ENCODE results near the gene PKNOX2. TPM values are rescaled to one million over a fixed set of nuclear protein-coding genes. Genes with fewer than 3 reads are reported as not detected.

The PKNOX2 gene
- total and polyA plus RNA-seq, 10 of the 15 experiments (the other 5 are each of a cell fraction or from before 2014, with no cell fraction given) = not detected

- H3K4me2 ChIP-seq (ENCODE audit: control insufficient read depth, insufficient read depth) = no peak overlapping the region
- H4K20me1 ChIP-seq (ENCODE audit: control insufficient read depth, insufficient read depth) = 0 out of 2 replicates have a peak, but pooled peaks cover 3% of the 10 kb centered on the region
- no TSS peak for BruUV-seq (replicated peaks)
- ChIA-PET CTCF (no interaction called here), RAD21 (ENCODE audit: unreplicated experiment) (no interaction called here), POLR2A (no interaction called here), SMC1A (ENCODE audit: uncharacterized antibody, unreplicated experiment) (no interaction called here)
- H3K27ac ChIP-seq (ENCODE audit: control insufficient read depth, insufficient read depth) = no peak overlapping the region
- no peaks in the 10 kb centered on the region for H3K4me1 ChIP-seq (ENCODE audit: control insufficient read depth, insufficient read depth, low read length)
- H3K36me3 ChIP-seq (ENCODE audit: control insufficient read depth in 2 of 2, insufficient read depth in 2 of 2, low read length in 1 of 2) = no peaks in the 10 kb centered on the region
- no peak for TF ChIP-seq CUX1 (IDR thresholded peaks at IDR 0.05; ENCODE audit: insufficient replicate concordance, low read depth, low read length)
- TF ChIP-seq TCF7 (IDR thresholded peaks at IDR 0.05; ENCODE audit: borderline replicate concordance) = no peak
- TF ChIP-seq JUNB (IDR thresholded peaks at IDR 0.05) = no peak
- TF ChIP-seq MEF2A (IDR thresholded peaks at IDR 0.05; ENCODE audit: insufficient read depth, low read depth, low read length) = no peak
- TF ChIP-seq, protein P1, sequence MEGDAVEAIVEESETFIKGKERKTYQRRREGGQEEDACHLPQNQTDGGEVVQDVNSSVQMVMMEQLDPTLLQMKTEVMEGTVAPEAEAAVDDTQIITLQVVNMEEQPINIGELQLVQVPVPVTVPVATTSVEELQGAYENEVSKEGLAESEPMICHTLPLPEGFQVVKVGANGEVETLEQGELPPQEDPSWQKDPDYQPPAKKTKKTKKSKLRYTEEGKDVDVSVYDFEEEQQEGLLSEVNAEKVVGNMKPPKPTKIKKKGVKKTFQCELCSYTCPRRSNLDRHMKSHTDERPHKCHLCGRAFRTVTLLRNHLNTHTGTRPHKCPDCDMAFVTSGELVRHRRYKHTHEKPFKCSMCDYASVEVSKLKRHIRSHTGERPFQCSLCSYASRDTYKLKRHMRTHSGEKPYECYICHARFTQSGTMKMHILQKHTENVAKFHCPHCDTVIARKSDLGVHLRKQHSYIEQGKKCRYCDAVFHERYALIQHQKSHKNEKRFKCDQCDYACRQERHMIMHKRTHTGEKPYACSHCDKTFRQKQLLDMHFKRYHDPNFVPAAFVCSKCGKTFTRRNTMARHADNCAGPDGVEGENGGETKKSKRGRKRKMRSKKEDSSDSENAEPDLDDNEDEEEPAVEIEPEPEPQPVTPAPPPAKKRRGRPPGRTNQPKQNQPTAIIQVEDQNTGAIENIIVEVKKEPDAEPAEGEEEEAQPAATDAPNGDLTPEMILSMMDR (IDR thresholded peaks at IDR 0.05 in 2 of 3, conservative IDR thresholded peaks at IDR 0.05 in 1 of 3; ENCODE audit: control insufficient read depth in 2 of 3, extremely low read depth in 1 of 3, insufficient read depth in 1 of 3, low read depth in 3 of 3, low read length in 3 of 3) = no peak
- no peak for TF ChIP-seq IKZF1 (conservative IDR thresholded peaks at IDR 0.05)
- TF ChIP-seq CHD1 (IDR thresholded peaks at IDR 0.05; ENCODE audit: low read depth, low read length) = no peak
- TF ChIP-seq SMAD1 (IDR thresholded peaks at IDR 0.05; ENCODE audit: low read depth, partially characterized antibody) = no peak
- TF ChIP-seq RB1 (IDR thresholded peaks at IDR 0.05; ENCODE audit: borderline replicate concordance) = no peak
- no peaks in the 10 kb centered on the region for H3K79me2 ChIP-seq (ENCODE audit: control insufficient read depth, insufficient read depth, low read length)
- FAIRE-seq = no peak
- no peaks in the 10 kb centered on the region; a peak in 2 of 4 replicates for H3K27me3 ChIP-seq (replicated peaks in 1 of 2; ENCODE audit: control insufficient read depth in 2 of 2, insufficient read depth in 2 of 2, low read length in 1 of 2)
- no peak for DNase-seq (ENCODE audit: low read depth, low spot score)
- no peaks in the 10 kb centered on the region for H3K9me3 ChIP-seq (replicated peaks; ENCODE audit: control insufficient read depth, insufficient read depth, low read length)
- ATAC-seq = no peak
- no peak overlapping the region for H3K4me3 ChIP-seq
- no peak overlapping the region for H3K9ac ChIP-seq (ENCODE audit: control insufficient read depth, insufficient read depth, low read length)
- in situ Hi-C loops (cut with MboI) = no loop called here
- intact Hi-C loops (cut with micrococcal nuclease; ENCODE audit: unreplicated experiment) = no loop called here
- H2AFZ ChIP-seq (ENCODE audit: control insufficient read depth, low read depth, low read length) = no peak overlapping the region
Observed at GRCh38 chr11:125182573-125182972, 18.0 kb downstream of the PKNOX2 start.

All from GM12878 (cell line).